Trophoblast cell (in vitro differentiated cells and primary cell): ENCODE results near the gene SELE.
A peak's percentile ranks its signal among the peaks of the same experiment; 100 is the strongest.

ENCODE experiments used
- DNase-seq, 2 donors: peaks; one replicate each; pipeline ENCODE4 v3.0.0-alpha.2; 2016
- H2AFZ ChIP-seq: 2 replicates; pipeline ENCODE4 v1.6.1; 2013; ENCODE audit warnings: low read length, moderate library complexity, mild to moderate bottlenecking; ENCODE audit not compliant: insufficient read depth, poor library complexity
- H2AK5ac ChIP-seq: 2 replicates; pipeline ENCODE4 v1.6.1; 2013; ENCODE audit warnings: mild to moderate bottlenecking, low read length
- H2BK120ac ChIP-seq: 2 replicates; pipeline ENCODE4 v1.6.1; 2013; ENCODE audit warnings: low read length, mild to moderate bottlenecking, moderate library complexity; ENCODE audit not compliant: insufficient read depth, poor library complexity
- H2BK12ac ChIP-seq: 2 replicates; pipeline ENCODE4 v1.6.1; 2013; ENCODE audit warnings: mild to moderate bottlenecking, low read length, moderate library complexity
- H2BK5ac ChIP-seq: 2 replicates; pipeline ENCODE4 v1.6.1; 2013; ENCODE audit warnings: low read length, low read depth, moderate library complexity, mild to moderate bottlenecking; ENCODE audit not compliant: poor library complexity
- H3K14ac ChIP-seq: 2 replicates; pipeline ENCODE4 v1.6.1; 2013; ENCODE audit warnings: mild to moderate bottlenecking, low read length
- H3K18ac ChIP-seq: 2 replicates; pipeline ENCODE4 v1.6.1; 2013; ENCODE audit warnings: mild to moderate bottlenecking, low read length
- H3K23ac ChIP-seq: 2 replicates; pipeline ENCODE4 v1.6.1; 2013; ENCODE audit warnings: low read length
- H3K27ac ChIP-seq: 2 replicates; pipeline ENCODE4 v1.5.1; 2013; ENCODE audit warnings: low read depth, mild to moderate bottlenecking, inconsistent platforms, low read length, moderate library complexity
- H3K27me3 ChIP-seq: 2 replicates; pipeline ENCODE4 v1.6.1; 2013; ENCODE audit warnings: inconsistent platforms, mild to moderate bottlenecking, low read length, moderate library complexity; ENCODE audit not compliant: insufficient read depth
- H3K36me3 ChIP-seq, 2 experiments: 1 replicate in 1 of 2; 2 replicates in 1 of 2; pipeline ENCODE4 v1.6.1; 2013; ENCODE audit warnings: low read length in 2 of 2, mild to moderate bottlenecking in 2 of 2, moderate library complexity in 1 of 2; ENCODE audit not compliant: insufficient read depth in 2 of 2, control insufficient read depth in 1 of 2
- H3K4ac ChIP-seq: 2 replicates; pipeline ENCODE4 v1.6.1; 2013; ENCODE audit warnings: low read depth, mild to moderate bottlenecking, low read length, moderate library complexity
- H3K4me1 ChIP-seq, 2 experiments: 1 replicate in 1 of 2; 2 replicates in 1 of 2; pipeline ENCODE4 v1.6.1; 2013; ENCODE audit warnings: low read length in 2 of 2, mild to moderate bottlenecking in 2 of 2, moderate library complexity in 1 of 2; ENCODE audit not compliant: insufficient read depth in 2 of 2, control insufficient read depth in 1 of 2
- H3K4me2 ChIP-seq: 2 replicates; pipeline ENCODE4 v1.6.1; 2013; ENCODE audit warnings: inconsistent platforms, mild to moderate bottlenecking, low read length, moderate library complexity
- H3K4me3 ChIP-seq: 2 replicates; pipeline ENCODE4 v1.5.1; 2013; ENCODE audit warnings: mild to moderate bottlenecking, low read depth, low read length, inconsistent platforms
- H3K79me1 ChIP-seq: one replicate; pipeline ENCODE4 v1.6.1; 2013; ENCODE audit warnings: low read length
- H3K79me2 ChIP-seq: 2 replicates; pipeline ENCODE4 v1.6.1; 2013; ENCODE audit warnings: low read length, mild to moderate bottlenecking; ENCODE audit not compliant: control insufficient read depth, insufficient read depth, poor library complexity
- H3K9ac ChIP-seq: 2 replicates; pipeline ENCODE4 v1.6.1; 2013; ENCODE audit warnings: mild to moderate bottlenecking, low read length
- H3K9me3 ChIP-seq: 2 replicates; pipeline ENCODE4 v1.6.1; 2013; ENCODE audit warnings: low read depth, mild to moderate bottlenecking, control low read depth, inconsistent platforms, low read length; ENCODE audit not compliant: insufficient read depth
- H4K12ac ChIP-seq: 2 replicates; pipeline ENCODE4 v1.6.1; 2013; ENCODE audit warnings: low read depth, mild to moderate bottlenecking, low read length, moderate library complexity
- H4K8ac ChIP-seq: 2 replicates; pipeline ENCODE4 v1.6.1; 2013; ENCODE audit warnings: low read depth, mild to moderate bottlenecking, low read length, moderate library complexity
- H4K91ac ChIP-seq: one replicate; pipeline ENCODE4 v1.6.1; 2013; ENCODE audit warnings: low read depth, mild to moderate bottlenecking, low read length, moderate library complexity
- WGBS: extraction: QIAGEN DNeasy Blood & Tissue Kit; methylation state at CpG from one replicate; pipeline ENCODE4 v1.1.7; 2013; ENCODE audit warnings: missing lambda C conversion rate; ENCODE audit not compliant: insufficient read length, insufficient coverage; ENCODE audit errors: extremely low coverage; 5-methylcytosine and 5-hydroxymethylcytosine counted together

SELE gene

GRCh38 chr1:169746550-169746949 is 12.7 kb upstream of the SELE start:
- no peak overlapping the region for H3K9ac ChIP-seq
- no peak overlapping the region for H4K8ac ChIP-seq
- H3K79me1 ChIP-seq = peaks cover 36% of the 10 kb centered on the region
- no peak overlapping the region for H3K4me3 ChIP-seq
- H4K91ac ChIP-seq = peak overlapping the region; percentile 15
- no peak overlapping the region for H4K12ac ChIP-seq
- H3K79me2 ChIP-seq = peaks cover 4% of the 10 kb centered on the region
- peak overlapping the region; percentile 61 for H2BK5ac ChIP-seq
- no peak overlapping the region for H2BK12ac ChIP-seq
- no peak overlapping the region for H2AK5ac ChIP-seq
- peak overlapping the region; percentile 34 for H3K14ac ChIP-seq
- H2AFZ ChIP-seq = no peak overlapping the region
- no peak overlapping the region for H3K4ac ChIP-seq
- no peak overlapping the region for H3K4me2 ChIP-seq
- H2BK120ac ChIP-seq = peak overlapping the region; percentile 18
- WGBS = no CpG with 5 or more reads among the region's 2 CpGs
- H3K4me1 ChIP-seq = peaks cover 6 to 9% of the 10 kb centered on the region in 2 experiments
- H3K36me3 ChIP-seq = no peaks in the 10 kb centered on the region
- no peaks in the 10 kb centered on the region for H3K27me3 ChIP-seq
- no peak overlapping the region for H3K23ac ChIP-seq
- H3K18ac ChIP-seq = no peak overlapping the region
- DNase-seq = no peak
- H3K9me3 ChIP-seq = no peaks in the 10 kb centered on the region
- H3K27ac ChIP-seq = peak overlapping the region; percentile 97

- Histone ChIP-seq H3K36me3 (no peaks in the 10 kb centered on the region), H3K23ac (no peak overlapping the region)
These were observed 11.4 kb upstream of the SELE start for GRCh38 chr1:169745015-169745861.

GRCh38 chr1:169741666-169742394 is 8.0 kb upstream of the SELE start:
- H3K14ac ChIP-seq = peak overlapping the region; percentile 83
- no peaks in the 10 kb centered on the region for H3K9me3 ChIP-seq
- no CpG with 5 or more reads among the region's 6 CpGs for WGBS
- no peak overlapping the region for H4K12ac ChIP-seq
- no peak for DNase-seq
- peak overlapping the region; percentile 38 for H3K4ac ChIP-seq
- H3K79me2 ChIP-seq = peaks cover 4% of the 10 kb centered on the region
- H3K79me1 ChIP-seq = peaks cover 35% of the 10 kb centered on the region
- H2AFZ ChIP-seq = no peak overlapping the region
- H4K91ac ChIP-seq = peak overlapping the region; percentile 85
- peak overlapping the region; percentile 72 for H2BK12ac ChIP-seq
- no peak overlapping the region for H3K4me2 ChIP-seq
- H3K4me1 ChIP-seq = peaks cover 9 to 12% of the 10 kb centered on the region in 2 experiments
- H3K18ac ChIP-seq = peak overlapping the region; percentile 13
- peak overlapping the region; percentile 82 for H4K8ac ChIP-seq
- peak overlapping the region; percentile 81 for H2AK5ac ChIP-seq
- no peaks in the 10 kb centered on the region for H3K36me3 ChIP-seq
- H3K23ac ChIP-seq = no peak overlapping the region
- no peak overlapping the region for H3K4me3 ChIP-seq
- peak overlapping the region; percentile 88 for H3K27ac ChIP-seq
- H2BK120ac ChIP-seq = peak overlapping the region; percentile 88
- no peaks in the 10 kb centered on the region for H3K27me3 ChIP-seq
- peak overlapping the region; percentile 94 for H2BK5ac ChIP-seq
- no peak overlapping the region for H3K9ac ChIP-seq

More at GRCh38 chr1:169745015-169745861, 11.4 kb upstream of the SELE start:
- H3K9me3 ChIP-seq = no peaks in the 10 kb centered on the region
- H2BK5ac ChIP-seq = peak overlapping the region; percentile 99
- H2BK12ac ChIP-seq = peak overlapping the region; percentile 90
- peaks cover 4% of the 10 kb centered on the region for H3K79me2 ChIP-seq
- H2AK5ac ChIP-seq = peak overlapping the region; percentile 90
- H3K4me1 ChIP-seq = peaks cover 9 to 12% of the 10 kb centered on the region in 2 experiments
- H2AFZ ChIP-seq = no peak overlapping the region
- H3K4ac ChIP-seq = peak overlapping the region; percentile 71
- H4K12ac ChIP-seq = no peak overlapping the region
- H3K27me3 ChIP-seq = no peaks in the 10 kb centered on the region
- H2BK120ac ChIP-seq = peak overlapping the region; percentile 99
- H3K4me2 ChIP-seq = no peak overlapping the region
- H3K9ac ChIP-seq = no peak overlapping the region
- peak overlapping the region; percentile 93 for H3K14ac ChIP-seq
- no CpG with 5 or more reads among the region's 5 CpGs for WGBS
- peaks cover 39% of the 10 kb centered on the region for H3K79me1 ChIP-seq
- peak in 1 of 2 donors; percentile 39 for DNase-seq
- peak overlapping the region; percentile 97 for H4K8ac ChIP-seq
- peak overlapping the region; percentile 97 for H3K27ac ChIP-seq
- no peak overlapping the region for H3K4me3 ChIP-seq
- peak overlapping the region; percentile 91 for H3K18ac ChIP-seq
- H4K91ac ChIP-seq = peak overlapping the region; percentile 100

GRCh38 chr1:169739980-169740379 is 6.1 kb upstream of the SELE start:
- H2AK5ac ChIP-seq = no peak overlapping the region
- no peak overlapping the region for H4K12ac ChIP-seq
- peaks cover 3% of the 10 kb centered on the region for H3K79me2 ChIP-seq
- no peak overlapping the region for H2AFZ ChIP-seq
- no peak overlapping the region for H2BK12ac ChIP-seq
- peaks cover 8 to 10% of the 10 kb centered on the region in 2 experiments for H3K4me1 ChIP-seq
- no peaks in the 10 kb centered on the region for H3K36me3 ChIP-seq
- H3K4ac ChIP-seq = no peak overlapping the region
- H3K18ac ChIP-seq = no peak overlapping the region
- H3K27ac ChIP-seq = no peak overlapping the region
- no peak for DNase-seq
- H3K4me3 ChIP-seq = no peak overlapping the region
- H4K91ac ChIP-seq = no peak overlapping the region
- no peak overlapping the region for H3K9ac ChIP-seq
- H3K27me3 ChIP-seq = no peaks in the 10 kb centered on the region
- H3K4me2 ChIP-seq = no peak overlapping the region
- H3K79me1 ChIP-seq = peaks cover 30% of the 10 kb centered on the region
- H3K14ac ChIP-seq = no peak overlapping the region
- H2BK5ac ChIP-seq = no peak overlapping the region
- no CpG with 5 or more reads among the region's 5 CpGs for WGBS
- H3K9me3 ChIP-seq = no peaks in the 10 kb centered on the region
- no peak overlapping the region for H4K8ac ChIP-seq
- no peak overlapping the region for H3K23ac ChIP-seq
- no peak overlapping the region for H2BK120ac ChIP-seq
